GM12878 (cell line): ENCODE results near the gene SEMA4D. TPM values are rescaled to one million over a fixed set of nuclear protein-coding genes. Genes with fewer than 3 reads are reported as not detected.

Experiments used
- ATAC-seq: fragments of 200-7000 bp; cut with Tn5 transposase; 3 replicates; pipeline ENCODE4 v1.9.1; 2020; ENCODE audit warnings: mild to moderate bottlenecking, moderate library complexity
- BruUV-seq: library from RNA; stranded (reverse); fragments of 400-500 nt; replicated peaks from 2 replicates; lab custom pipeline; 2021; lab: Mats Ljungman, UMichigan
- CTCF ChIA-PET: fragments of 300-600 bp; sonication (Branson Sonifier 250); formaldehyde crosslinking; extraction: SDS; loops from one replicate; lab custom pipeline; 2021; ENCODE audit warnings: inconsistent platforms; lab: Yijun Ruan, JAX
- POLR2A ChIA-PET: fragments of 350-600 bp; formaldehyde crosslinking; extraction: SDS; loops from one replicate; lab custom pipeline; 2021; ENCODE audit warnings: inconsistent platforms; lab: Charles Lee
- RAD21 ChIA-PET: fragments of 300-600 bp; sonication (Branson Sonifier 250); formaldehyde crosslinking; loops from one replicate; lab custom pipeline; 2023; ENCODE audit warnings: antibody characterized with exemption; ENCODE audit not compliant: unreplicated experiment; lab: Charles Lee
- SMC1A ChIA-PET: fragments of 300-600 bp; sonication (Branson Sonifier 250); formaldehyde crosslinking; loops from one replicate; lab custom pipeline; 2023; ENCODE audit not compliant: unreplicated experiment, uncharacterized antibody; lab: Charles Lee
- DNase-seq: peaks from one replicate; pipeline ENCODE4 v3.0.0-alpha.2; 2011; ENCODE audit warnings: low read depth, low spot score
- FAIRE-seq: peaks from 3 replicates; lab custom pipeline; 2011; peaks lifted over from hg19 to GRCh38; lab: Jason Lieb, UNC
- H2AFZ ChIP-seq: 2 replicates; pipeline ENCODE4 v1.6.0; 2011; ENCODE audit warnings: low read depth, low read length, control low read depth; ENCODE audit not compliant: control insufficient read depth
- H3K27ac ChIP-seq: 2 replicates; pipeline ENCODE4 v1.5.1; 2011; ENCODE audit warnings: control low read depth; ENCODE audit not compliant: control insufficient read depth, insufficient read depth
- H3K27me3 ChIP-seq, 2 experiments: replicated peaks in 1 of 2; 2 replicates each; pipeline versions ENCODE4 v1.6.0 to v1.6.1; 2011; ENCODE audit warnings: low read length in 1 of 2; ENCODE audit not compliant: control insufficient read depth in 2 of 2, insufficient read depth in 2 of 2
- H3K36me3 ChIP-seq, 2 experiments: 2 replicates each; pipeline ENCODE4 v1.5.1; 2011; ENCODE audit warnings: low read length in 1 of 2; ENCODE audit not compliant: control insufficient read depth in 2 of 2, insufficient read depth in 2 of 2
- H3K4me1 ChIP-seq: 2 replicates; pipeline ENCODE4 v1.6.1; 2011; ENCODE audit warnings: mild to moderate bottlenecking, low read length, moderate library complexity, mixed read lengths; ENCODE audit not compliant: control insufficient read depth, insufficient read depth
- H3K4me2 ChIP-seq: 2 replicates; pipeline ENCODE4 v1.6.0; 2011; ENCODE audit warnings: control low read depth; ENCODE audit not compliant: control insufficient read depth, insufficient read depth
- H3K4me3 ChIP-seq: fragments of 200-600 bp; sonication (generic); 2 replicates; pipeline ENCODE4 v1.5.1; 2016
- H3K79me2 ChIP-seq: 2 replicates; pipeline ENCODE4 v1.6.0; 2011; ENCODE audit warnings: low read length; ENCODE audit not compliant: control insufficient read depth, insufficient read depth
- H3K9ac ChIP-seq: 2 replicates; pipeline ENCODE4 v1.8.0; 2011; ENCODE audit warnings: low read length, control low read depth, mixed read lengths; ENCODE audit not compliant: control insufficient read depth, insufficient read depth
- H3K9me3 ChIP-seq: replicated peaks from 3 replicates; pipeline ENCODE4 v1.5.1; 2011; ENCODE audit warnings: mild to moderate bottlenecking, low read length; ENCODE audit not compliant: control insufficient read depth, insufficient read depth
- H4K20me1 ChIP-seq: 2 replicates; pipeline ENCODE4 v1.6.0; 2011; ENCODE audit not compliant: control insufficient read depth, insufficient read depth
- MEF2A ChIP-seq: IDR thresholded peaks from 2 replicates; pipeline ENCODE4 v1.6.1; 2011; ENCODE audit warnings: low read depth, mild to moderate bottlenecking, low read length, moderate library complexity; ENCODE audit not compliant: insufficient read depth
- MXI1 ChIP-seq: fragments of 150-350 bp; IDR thresholded peaks from 2 replicates; pipeline ENCODE4 v1.6.1; 2011; ENCODE audit warnings: low read depth, mild to moderate bottlenecking, inconsistent platforms, low read length, improper control_type of control experiment
- STAT3 ChIP-seq: IDR thresholded peaks from 2 replicates; pipeline ENCODE4 v1.6.1; 2011; ENCODE audit warnings: low read depth, low read length, improper control_type of control experiment
- WGBS: methylation state at CpG from one replicate; pipeline ENCODE4 v1.1.6; 2016; ENCODE audit warnings: low lambda C conversion rate; ENCODE audit not compliant: insufficient replicate concordance, insufficient coverage; ENCODE audit errors: missing lambda C conversion rate; 5-methylcytosine and 5-hydroxymethylcytosine counted together
- in situ Hi-C: fragments of 300-500 bp; cut with MboI; formaldehyde crosslinking; loops from 9 replicates; pipeline ENCODE4 v1.14.3; 2018; ENCODE audit warnings: mixed read lengths
- intact Hi-C: fragments of 100-400 bp; cut with micrococcal nuclease; formaldehyde crosslinking; loops from one replicate; pipeline ENCODE4 v1.14.2; 2022; ENCODE audit not compliant: unreplicated experiment
- polyA plus RNA-seq, 11 experiments: library from polyadenylated mRNA; depleted of rRNA in 4 of 11; unstranded in 6 of 11; stranded (reverse) in 5 of 11; fragments of >200 nt; fragmentation: Nextera tagmentation in 4 of 11; fragmentation: Illumina TruSeq in 1 of 11; extraction: Ambion mirVana in 4 of 11; extraction: Trizol in 1 of 11; gene quantifications; 1 replicate in 1 of 11; 2 replicates in 10 of 11; pipeline versions ENCODE4 v1.2.1 to v1.2.3, GENCODE V29; 2011 to 2016; ENCODE audit warnings: inconsistent platforms in 2 of 11, missing spikeins in 2 of 11, low read depth in 1 of 11
- total RNA-seq, 4 experiments: library from RNA; depleted of rRNA in 3 of 4; stranded (reverse); fragments of >200 nt in 3 of 4; fragmentation: Illumina TruSeq in 1 of 4; extraction: Trizol in 1 of 4; gene quantifications; 2 replicates each; pipeline versions ENCODE4 v1.2.1 to v1.2.3, GENCODE V29; 2013 to 2021
- TF ChIP-seq, protein P1 (sequence below): fragments of 450-650 bp; IDR thresholded peaks from 2 replicates; pipeline ENCODE4 v1.6.1; 2017; ENCODE audit warnings: mild to moderate bottlenecking, moderate library complexity

Gene SEMA4D
- total and polyA plus RNA-seq, 10 of the 15 experiments (the other 5 are each of a cell fraction or from before 2014, with no cell fraction given): 15.1 to 136 (median 39.6) TPM

DNA sequence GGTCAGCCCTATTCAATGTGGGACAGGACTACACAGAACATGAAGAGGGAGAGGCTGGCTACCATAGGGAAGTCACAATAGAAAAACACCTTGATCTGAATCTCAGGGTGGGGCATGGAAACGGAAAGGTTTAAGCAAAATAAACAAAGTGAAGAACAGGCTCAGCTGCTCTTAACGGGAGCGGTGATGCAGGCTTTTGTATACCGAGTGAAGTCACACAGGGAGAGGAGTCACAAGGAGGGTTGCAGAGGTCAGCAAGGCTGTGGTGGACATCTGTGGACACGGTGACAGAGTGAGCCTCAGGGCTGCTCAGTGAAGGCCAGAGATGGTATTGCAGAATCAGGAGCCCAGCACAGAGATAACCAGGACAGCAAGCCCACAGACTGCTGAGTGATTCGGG is 30.6 kb upstream of the SEMA4D start:
- POLR2A ChIA-PET: interaction anchor here (1.0 to 1.2 kb wide), 2 partner anchors 14 to 88 kb away, joined by 3 read pairs; no protein-coding TSS in a partner anchor
- no peak overlapping the region for H3K27ac ChIP-seq
- TF ChIP-seq MEF2A (no peak), MXI1 (no peak), STAT3 (no peak)
- TF ChIP-seq, protein P1, sequence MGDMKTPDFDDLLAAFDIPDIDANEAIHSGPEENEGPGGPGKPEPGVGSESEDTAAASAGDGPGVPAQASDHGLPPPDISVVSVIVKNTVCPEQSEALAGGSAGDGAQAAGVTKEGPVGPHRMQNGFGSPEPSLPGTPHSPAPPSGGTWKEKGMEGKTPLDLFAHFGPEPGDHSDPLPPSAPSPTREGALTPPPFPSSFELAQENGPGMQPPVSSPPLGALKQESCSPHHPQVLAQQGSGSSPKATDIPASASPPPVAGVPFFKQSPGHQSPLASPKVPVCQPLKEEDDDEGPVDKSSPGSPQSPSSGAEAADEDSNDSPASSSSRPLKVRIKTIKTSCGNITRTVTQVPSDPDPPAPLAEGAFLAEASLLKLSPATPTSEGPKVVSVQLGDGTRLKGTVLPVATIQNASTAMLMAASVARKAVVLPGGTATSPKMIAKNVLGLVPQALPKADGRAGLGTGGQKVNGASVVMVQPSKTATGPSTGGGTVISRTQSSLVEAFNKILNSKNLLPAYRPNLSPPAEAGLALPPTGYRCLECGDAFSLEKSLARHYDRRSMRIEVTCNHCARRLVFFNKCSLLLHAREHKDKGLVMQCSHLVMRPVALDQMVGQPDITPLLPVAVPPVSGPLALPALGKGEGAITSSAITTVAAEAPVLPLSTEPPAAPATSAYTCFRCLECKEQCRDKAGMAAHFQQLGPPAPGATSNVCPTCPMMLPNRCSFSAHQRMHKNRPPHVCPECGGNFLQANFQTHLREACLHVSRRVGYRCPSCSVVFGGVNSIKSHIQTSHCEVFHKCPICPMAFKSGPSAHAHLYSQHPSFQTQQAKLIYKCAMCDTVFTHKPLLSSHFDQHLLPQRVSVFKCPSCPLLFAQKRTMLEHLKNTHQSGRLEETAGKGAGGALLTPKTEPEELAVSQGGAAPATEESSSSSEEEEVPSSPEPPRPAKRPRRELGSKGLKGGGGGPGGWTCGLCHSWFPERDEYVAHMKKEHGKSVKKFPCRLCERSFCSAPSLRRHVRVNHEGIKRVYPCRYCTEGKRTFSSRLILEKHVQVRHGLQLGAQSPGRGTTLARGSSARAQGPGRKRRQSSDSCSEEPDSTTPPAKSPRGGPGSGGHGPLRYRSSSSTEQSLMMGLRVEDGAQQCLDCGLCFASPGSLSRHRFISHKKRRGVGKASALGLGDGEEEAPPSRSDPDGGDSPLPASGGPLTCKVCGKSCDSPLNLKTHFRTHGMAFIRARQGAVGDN: no peak
- TF ChIP-seq, all 136 proteins: peak for 0
- no peaks in the 10 kb centered on the region for H3K27me3 ChIP-seq
- H3K4me3 ChIP-seq: no peak overlapping the region
- ChIA-PET CTCF (interaction anchor here (1.3 to 4.1 kb wide), 2 partner anchors 20 to 99 kb away, joined by 4 to 23 read pairs; no protein-coding TSS in a partner anchor), SMC1A (interaction anchor here (1.4 kb wide), 1 partner anchor 27 kb away, joined by 6 read pairs; no protein-coding TSS in a partner anchor), RAD21 (no interaction called here)
- H4K20me1 ChIP-seq: no peaks in the 10 kb centered on the region
- no peak overlapping the region for H3K4me2 ChIP-seq
- no peak overlapping the region for H3K9ac ChIP-seq
- H3K4me1 ChIP-seq: peaks cover 11% of the 10 kb centered on the region
- no TSS peak for BruUV-seq
- H3K9me3 ChIP-seq: no peaks in the 10 kb centered on the region; the same call in 2 of the 3 replicates
- in situ Hi-C loops (no loop called here), intact Hi-C loops (no loop called here)
- DNase-seq (no peak), ATAC-seq (no peak), FAIRE-seq (no peak)
- WGBS: 97% methylated on average over 6 of the region's 6 CpGs
- no peaks in the 10 kb centered on the region for H3K79me2 ChIP-seq
- H3K36me3 ChIP-seq: no peaks in the 10 kb centered on the region
- no peak overlapping the region for H2AFZ ChIP-seq
